ENCODE data around the gene SAP30BP.
A peak's percentile ranks its signal among the peaks of the same experiment; 100 is the strongest.

The SAP30BP gene

GRCh38 chr17:75668489-75668888 is 1.4 kb downstream of the SAP30BP start:
- no peak for TF ChIP-seq CTCF (IDR thresholded peaks at IDR 0.05)

DNA sequence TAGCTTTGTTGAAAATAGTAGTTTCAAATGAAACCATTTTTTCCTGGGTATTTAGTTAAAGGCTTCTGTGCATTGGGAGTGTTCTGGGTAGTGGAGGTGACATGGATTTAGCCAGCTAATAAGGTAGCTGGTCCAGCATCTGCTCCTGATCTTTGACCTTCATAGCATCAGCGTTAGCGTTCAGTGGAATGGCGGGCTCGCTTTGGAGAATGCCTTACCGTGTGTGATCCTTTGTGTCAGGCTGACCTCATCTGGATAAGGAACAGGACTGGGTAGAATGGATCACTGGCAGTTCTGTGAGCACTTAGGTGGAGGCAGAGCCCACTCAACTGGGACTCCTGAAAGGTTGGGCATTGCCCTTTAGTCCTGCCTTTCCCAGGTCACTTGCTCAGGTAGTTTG is 3.7 kb downstream of the SAP30BP start:
- TF ChIP-seq CTCF (IDR thresholded peaks at IDR 0.05), result no peak

GRCh38 chr17:75672011-75672410 is 4.9 kb downstream of the SAP30BP start:
- TF ChIP-seq CTCF (IDR thresholded peaks at IDR 0.05), result no peak

- no peak for TF ChIP-seq CTCF (IDR thresholded peaks at IDR 0.05)
Measured at GRCh38 chr17:75673487-75673886, 6.3 kb downstream of the SAP30BP start.

DNA sequence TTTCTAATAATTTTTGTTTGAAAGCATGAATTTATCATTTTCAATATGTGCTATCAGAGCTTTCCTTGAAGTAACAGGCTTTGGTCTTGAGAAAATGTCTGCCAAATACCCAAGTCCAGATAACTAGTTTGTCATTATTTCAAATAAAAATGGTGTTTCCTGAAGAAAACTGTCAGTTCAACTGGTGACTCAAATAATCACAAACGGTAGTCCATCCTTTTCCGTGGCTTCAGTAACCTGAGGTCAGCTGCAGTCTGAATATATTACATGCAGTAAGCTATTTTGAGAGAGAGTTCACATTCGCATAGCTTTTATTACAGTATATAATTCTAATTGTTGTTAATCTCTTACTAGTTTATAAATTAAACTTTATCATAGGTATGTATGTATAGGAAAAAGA is 9.3 kb downstream of the SAP30BP start:
- TF ChIP-seq CTCF (IDR thresholded peaks at IDR 0.05), result no peak

- peak; percentile 49 for TF ChIP-seq CTCF (IDR thresholded peaks at IDR 0.05)
Measured at GRCh38 chr17:75679706-75680211, 12.6 kb downstream of the SAP30BP start.

DNA sequence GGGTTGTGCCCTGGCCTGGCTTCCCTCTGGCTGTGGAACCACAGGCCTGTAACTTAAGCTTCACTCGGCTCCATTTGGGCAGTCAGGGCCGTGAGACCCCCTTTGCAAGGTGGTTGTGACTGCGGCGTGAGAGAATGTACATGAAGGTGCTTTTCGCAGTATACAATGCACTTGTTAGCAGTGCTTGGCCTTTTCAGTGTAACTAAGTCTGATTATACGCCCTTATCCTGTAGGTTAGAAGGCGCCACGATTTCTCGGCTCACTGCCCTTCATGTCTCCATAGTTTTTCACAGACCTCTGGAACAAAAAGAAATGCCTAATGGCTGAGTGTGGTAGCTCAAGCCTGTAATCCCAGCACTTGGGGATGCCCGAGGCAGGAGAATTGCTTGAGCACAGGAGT is 13.3 kb downstream of the SAP30BP start:
- no peak for TF ChIP-seq CTCF (IDR thresholded peaks at IDR 0.05)

DNA sequence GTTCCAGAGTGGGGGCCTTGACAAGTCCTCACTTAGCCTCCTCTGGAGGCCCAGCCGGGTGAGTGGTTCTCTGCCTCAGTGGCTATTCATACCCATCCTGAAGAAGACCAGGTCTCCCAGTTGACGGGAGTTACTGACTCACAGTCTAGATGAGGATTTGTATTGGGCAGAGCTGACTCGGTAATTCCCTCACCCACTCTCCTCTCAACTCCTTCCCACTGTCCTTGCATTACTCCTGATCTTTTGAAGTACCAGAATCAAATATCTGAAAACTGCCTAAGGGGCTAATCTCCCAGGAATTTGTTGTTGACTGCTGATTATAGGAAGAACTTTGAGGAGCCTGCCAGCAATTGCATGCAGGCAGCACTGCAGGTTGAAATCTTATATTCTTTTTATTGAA is 14.2 kb downstream of the SAP30BP start:
- TF ChIP-seq CTCF (IDR thresholded peaks at IDR 0.05), result no peak
